AG08396 (cell line): ENCODE measurements around the gene CHURC1.

Source experiments
- DNase-seq: peaks from one replicate; pipeline ENCODE4 v3.0.0; 2012; ENCODE audit warnings: low spot score, mixed read lengths

CHURC1 gene

GRCh38 chr14:64938972-64939816 lies 24.9 kb downstream of the CHURC1 start:
- DNase-seq = no peak

GRCh38 chr14:64939817-64940190 lies 25.5 kb downstream of the CHURC1 start:
- DNase-seq = no peak

- DNase-seq = no peak
Measured at GRCh38 chr14:64940336-64940910, 26.2 kb downstream of the CHURC1 start.

GRCh38 chr14:64942531-64943111 lies 28.4 kb downstream of the CHURC1 start, which contains the start of gene GPX2:
TSS of gene GPX2 (minus strand) at chr14:64942745. CDS start at chr14:64942726, 19 bp downstream.
- no peak for DNase-seq

DNA sequence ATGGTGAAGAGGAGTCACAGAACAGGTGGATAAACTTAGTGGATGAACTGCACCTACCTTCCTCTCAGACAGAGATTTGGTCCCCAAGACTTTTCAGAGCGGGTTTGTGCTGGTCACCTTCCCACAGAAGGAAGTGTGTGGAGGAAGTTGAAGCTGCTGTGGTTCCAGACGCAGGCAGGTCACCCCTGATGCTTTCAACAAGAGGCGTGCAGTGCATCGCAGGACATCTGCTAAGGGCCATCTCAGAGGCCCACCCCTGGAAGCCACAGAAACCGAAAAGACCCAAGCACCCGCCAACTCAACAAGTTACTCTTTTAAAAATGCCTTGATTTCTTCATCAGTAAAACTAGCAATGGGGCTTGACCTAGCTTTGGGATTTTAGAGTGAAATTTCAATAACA lies 29.3 kb downstream of the CHURC1 start:
- no peak for DNase-seq

GRCh38 chr14:64944041-64944440 lies 29.8 kb downstream of the CHURC1 start:
- no peak for DNase-seq

DNA sequence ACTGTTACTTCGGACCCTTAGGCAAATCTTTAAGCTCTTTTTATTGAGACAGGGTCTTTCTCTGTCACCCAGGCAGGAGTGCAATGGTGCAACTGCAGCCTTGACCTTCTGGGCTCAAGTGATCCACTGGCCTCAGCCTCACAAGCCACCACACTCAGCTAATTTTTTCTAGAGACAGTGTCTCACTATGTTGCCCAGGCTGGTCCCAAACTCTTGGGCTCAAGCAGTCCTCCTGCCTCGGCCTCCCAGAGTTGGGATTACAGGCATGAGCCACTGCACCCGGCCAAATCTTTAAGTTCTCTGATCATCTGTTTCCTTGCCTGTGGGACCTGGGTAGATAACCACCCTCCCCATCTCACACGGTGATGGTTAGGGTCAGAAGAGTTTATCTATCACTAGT lies 30.6 kb downstream of the CHURC1 start:
- DNase-seq = no peak

GRCh38 chr14:64945431-64946178 lies 31.4 kb downstream of the CHURC1 start:
- no peak for DNase-seq

- no peak for DNase-seq
Measured at GRCh38 chr14:64946310-64947045, 32.2 kb downstream of the CHURC1 start.

DNA sequence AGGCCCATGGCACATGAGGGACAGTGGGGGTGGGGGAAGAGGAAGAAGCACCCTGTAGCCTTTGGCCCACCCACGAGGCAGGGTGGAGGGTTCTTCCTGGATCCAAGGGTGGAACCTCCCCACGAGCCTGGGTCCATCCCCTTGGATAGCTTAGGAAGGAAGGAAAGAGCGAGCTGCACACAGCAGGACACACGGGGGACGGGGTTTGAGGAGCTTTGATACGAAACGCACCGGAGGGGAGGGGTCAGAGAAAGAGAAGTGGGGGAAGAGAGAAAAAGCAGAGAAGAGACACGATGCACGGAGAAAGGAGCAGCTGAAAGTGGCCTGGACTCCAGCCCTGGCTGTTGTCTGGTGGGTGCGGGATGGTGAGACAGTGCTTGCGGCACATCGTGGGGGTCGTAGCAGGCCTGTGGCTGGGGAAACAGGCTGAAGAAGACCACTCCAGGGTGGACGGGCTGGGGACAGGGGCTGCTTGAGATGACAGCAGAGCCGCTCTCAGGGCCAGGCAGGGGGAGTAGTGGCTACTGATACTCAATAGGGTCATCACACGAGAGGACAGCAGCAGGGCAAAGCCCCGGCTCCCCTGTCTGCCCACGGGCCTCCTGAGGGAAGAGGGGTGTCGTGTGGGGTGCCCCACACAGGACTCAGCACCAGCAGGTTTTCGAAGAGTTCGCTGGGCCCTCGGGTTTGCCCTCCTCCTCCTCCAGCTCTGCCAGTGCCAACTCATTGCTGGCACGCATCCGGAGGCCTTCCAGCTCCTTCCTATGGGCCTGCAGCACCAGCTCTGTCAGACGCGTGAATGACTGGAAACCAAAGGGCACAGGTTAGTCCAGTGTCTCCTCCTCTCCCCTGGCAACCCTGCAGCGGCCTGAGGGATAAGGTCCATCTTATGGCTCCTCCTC lies 33.7 kb downstream of the CHURC1 start:
- DNase-seq = no peak

DNA sequence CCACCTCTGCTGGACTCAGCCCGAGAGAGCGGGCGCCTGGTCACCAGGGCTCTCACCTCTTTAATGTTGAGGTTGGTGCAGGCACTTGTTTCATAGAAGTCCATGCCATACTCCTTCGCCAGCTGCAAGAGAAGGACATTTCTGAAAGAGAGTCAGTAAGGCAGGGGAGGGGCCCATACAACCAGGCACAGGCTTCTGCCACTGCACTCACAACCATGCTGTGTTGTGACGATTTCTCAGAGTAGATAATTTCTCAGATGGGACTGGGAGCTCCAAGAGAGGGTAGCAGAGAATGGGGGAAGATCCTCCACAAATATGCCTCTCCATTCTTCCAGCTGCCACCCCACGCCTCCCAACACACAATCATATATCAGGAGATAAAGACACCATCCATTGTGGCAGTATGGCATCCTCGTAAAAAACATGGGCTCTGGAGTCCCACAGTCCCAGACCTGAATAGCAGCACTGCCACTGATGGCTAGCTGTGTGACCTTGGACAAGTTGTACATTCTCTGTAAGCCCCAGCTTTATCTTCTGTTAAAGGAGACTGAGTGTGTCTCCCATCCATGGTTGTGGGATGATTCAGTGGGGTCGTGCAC lies 34.5 kb downstream of the CHURC1 start:
- DNase-seq = no peak

GRCh38 chr14:64950889-64951288 lies 36.6 kb downstream of the CHURC1 start:
- DNase-seq = no peak

DNA sequence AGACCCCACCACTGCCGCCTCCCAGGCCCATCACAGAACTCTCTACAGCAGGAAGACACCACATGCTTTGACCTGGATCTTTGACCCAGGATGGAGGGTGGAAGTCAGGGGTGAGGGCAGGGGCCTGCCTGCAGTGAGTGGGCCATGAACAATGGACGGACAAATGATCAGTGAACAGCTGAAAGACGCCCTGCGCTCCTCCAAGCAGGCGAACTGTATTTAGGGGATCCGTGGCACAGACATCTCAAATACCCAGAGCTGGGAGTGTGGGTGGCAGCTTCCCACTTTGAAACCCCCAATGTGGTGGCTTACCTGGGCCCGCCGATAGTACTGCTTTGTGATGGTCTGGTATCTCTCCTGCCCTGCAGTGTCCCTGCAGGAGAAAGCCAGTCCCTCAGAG lies 37.0 kb downstream of the CHURC1 start:
- no peak for DNase-seq

GRCh38 chr14:64951724-64952123 lies 37.5 kb downstream of the CHURC1 start:
- no peak for DNase-seq

GRCh38 chr14:64952598-64953309 lies 38.5 kb downstream of the CHURC1 start:
- no peak for DNase-seq

- DNase-seq = no peak
Measured at GRCh38 chr14:64953310-64953654, 39.0 kb downstream of the CHURC1 start.

GRCh38 chr14:64953661-64954060 lies 39.4 kb downstream of the CHURC1 start:
- DNase-seq = no peak

DNA sequence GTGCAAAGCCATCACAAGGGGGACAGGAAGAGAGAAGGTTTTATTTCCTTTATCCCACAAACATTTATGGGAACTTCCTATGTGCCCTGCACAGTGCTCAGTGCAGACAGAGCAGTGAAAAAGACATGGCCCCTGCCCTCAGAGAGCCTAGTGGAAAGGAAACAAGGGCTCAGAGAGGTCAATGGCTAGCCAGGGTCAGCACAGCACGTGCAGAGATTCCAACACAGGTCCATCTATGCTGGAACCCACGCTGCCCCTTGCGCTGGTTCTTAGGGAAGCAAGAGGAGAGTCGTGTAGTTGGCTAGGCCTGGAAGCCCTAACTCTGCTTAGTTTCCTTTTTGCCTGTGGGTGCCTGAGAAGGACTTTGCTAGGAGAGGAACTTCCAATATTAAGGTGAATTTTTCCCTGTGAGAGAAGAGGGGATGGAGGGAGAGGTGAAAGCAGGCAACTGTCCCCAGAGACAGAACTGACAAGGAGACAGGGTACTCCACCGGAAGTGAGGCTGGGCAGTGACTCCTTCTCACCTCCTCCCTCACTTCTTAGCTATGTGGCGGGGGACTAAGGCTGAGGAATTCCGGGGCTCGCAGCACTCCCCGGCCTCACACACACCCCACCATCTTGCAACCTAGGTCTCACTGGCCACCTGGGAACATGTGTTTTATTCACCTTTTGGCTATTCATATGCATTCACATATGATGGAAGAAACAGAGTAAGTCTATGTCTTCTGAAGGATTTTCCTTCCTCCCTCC lies 40.4 kb downstream of the CHURC1 start:
- no peak for DNase-seq

- no peak for DNase-seq
Measured at GRCh38 chr14:64955297-64955696, 41.0 kb downstream of the CHURC1 start.
